Fibroblast of lung (primary cell): ENCODE measurements around the gene WDCP. TPM values are rescaled to one million over a fixed set of nuclear protein-coding genes. Genes with fewer than 3 reads are reported as not detected.

Source experiments
- DNase-seq, 2 donors: peaks; one replicate each; pipeline versions ENCODE4 v3.0.0 to v3.0.0-alpha.2; 2010; ENCODE audit warnings: low read depth in 2 of 2
- H2AFZ ChIP-seq: 2 replicates; pipeline ENCODE4 v1.5.1; 2012; ENCODE audit warnings: low read length, control low read depth, inconsistent platforms
- H3K27ac ChIP-seq: 2 replicates; pipeline ENCODE4 v1.5.1; 2011; ENCODE audit warnings: low read length, control low read depth; ENCODE audit not compliant: insufficient read depth
- H3K27me3 ChIP-seq: 2 replicates; pipeline ENCODE4 v1.5.1; 2011; ENCODE audit warnings: mild to moderate bottlenecking, low read length; ENCODE audit not compliant: control insufficient read depth, insufficient read depth
- H3K36me3 ChIP-seq: 2 replicates; pipeline ENCODE4 v1.5.1; 2011; ENCODE audit warnings: low read length; ENCODE audit not compliant: control insufficient read depth, insufficient read depth
- H3K4me1 ChIP-seq: 2 replicates; pipeline ENCODE4 v1.5.1; 2011; ENCODE audit warnings: low read length; ENCODE audit not compliant: control insufficient read depth, insufficient read depth; ENCODE audit errors: extremely low read depth
- H3K4me2 ChIP-seq: 2 replicates; pipeline ENCODE4 v1.5.1; 2011; ENCODE audit warnings: low read length, control low read depth; ENCODE audit not compliant: insufficient read depth; ENCODE audit errors: extremely low read depth
- H3K4me3 ChIP-seq, 4 experiments: fragments of 200-600 bp in 1 of 4; sonication (generic) in 1 of 4; replicated peaks in 1 of 4; 2 replicates each; pipeline ENCODE4 v1.5.1; 2011 to 2016; ENCODE audit warnings: low read length in 4 of 4, low read depth in 3 of 4, mild to moderate bottlenecking in 3 of 4, control low read depth in 2 of 4, inconsistent platforms in 1 of 4, mixed read lengths in 1 of 4; ENCODE audit not compliant: insufficient read depth in 1 of 4; ENCODE audit errors: control extremely low read depth in 1 of 4
- H3K79me2 ChIP-seq: 2 replicates; pipeline ENCODE4 v1.5.1; 2012; ENCODE audit warnings: mild to moderate bottlenecking, low read length, inconsistent platforms; ENCODE audit not compliant: control insufficient read depth, insufficient read depth
- H3K9ac ChIP-seq: 2 replicates; pipeline ENCODE4 v1.5.1; 2011; ENCODE audit warnings: mild to moderate bottlenecking, low read length, control low read depth; ENCODE audit not compliant: insufficient read depth
- H3K9me3 ChIP-seq: 2 replicates; pipeline ENCODE4 v1.5.1; 2012; ENCODE audit warnings: low read depth, low read length; ENCODE audit not compliant: control insufficient read depth, insufficient read depth
- H4K20me1 ChIP-seq: 2 replicates; pipeline ENCODE4 v1.5.1; 2011; ENCODE audit warnings: low read length; ENCODE audit not compliant: control insufficient read depth, insufficient read depth; ENCODE audit errors: extremely low read depth
- EZH2 ChIP-seq: IDR thresholded peaks from 2 replicates; pipeline ENCODE4 v1.5.1; 2012; ENCODE audit warnings: low read length, control low read depth, mild to moderate bottlenecking; ENCODE audit errors: missing control alignments
- polyA plus RNA-seq, 2 donors: library from polyadenylated mRNA; depleted of rRNA in 1 of 2; stranded (reverse) in 1 of 2; unstranded in 1 of 2; fragments of >200 nt; gene quantifications; 2 replicates each; pipeline ENCODE4 v1.2.1, GENCODE V29; 2011 to 2012; ENCODE audit warnings: missing spikeins in 1 of 2
- total RNA-seq: library from RNA; depleted of rRNA; stranded (reverse); fragments of >200 nt; gene quantifications from 2 replicates; pipeline ENCODE4 v1.2.1, GENCODE V29; 2014
- TF ChIP-seq, protein P1 (sequence below), 2 donors: IDR thresholded peaks in 1 of 2; conservative IDR thresholded peaks in 1 of 2; 1 replicate in 1 of 2; 2 replicates in 1 of 2; pipeline ENCODE4 v1.5.1; 2011 to 2012; ENCODE audit warnings: low read length in 2 of 2, control low read depth in 1 of 2, inconsistent platforms in 1 of 2, low read depth in 1 of 2, mild to moderate bottlenecking in 1 of 2

WDCP gene
- total and polyA plus RNA-seq, 2 donors (not counting 1 experiment from before 2014, with no cell fraction given) = 10.4 to 11.0 TPM

DNA sequence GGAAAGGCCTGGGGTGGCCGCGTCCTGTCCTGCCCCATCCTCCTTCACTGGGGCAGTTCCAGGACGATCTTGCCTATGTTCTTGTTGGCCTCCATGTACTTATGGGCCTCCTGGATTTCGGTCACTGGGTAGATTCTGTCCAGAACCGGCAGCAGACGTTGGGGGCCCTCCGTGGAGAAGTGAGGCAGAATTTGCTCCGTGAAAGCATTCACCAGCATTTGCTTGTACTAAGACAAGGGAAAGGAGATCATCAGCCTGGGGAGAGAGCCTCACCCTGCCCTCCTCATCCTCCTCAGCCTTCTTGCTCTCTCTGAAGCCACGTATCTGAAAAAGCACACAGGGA is 30.3 kb upstream of the WDCP start:
- Histone ChIP-seq H3K4me1 (peaks cover 5% of the 10 kb centered on the region), H2AFZ (peak overlapping the region; percentile 50), H3K27me3 (no peaks in the 10 kb centered on the region), H3K27ac (peak overlapping the region; percentile 52), H3K9me3 (no peaks in the 10 kb centered on the region), H3K4me3 (peak overlapping the region; percentile 54 to 100 (median 84)), H4K20me1 (no peaks in the 10 kb centered on the region), H3K9ac (peak overlapping the region; percentile 57), H3K79me2 (peaks cover 14% of the 10 kb centered on the region), H3K36me3 (peaks cover 7% of the 10 kb centered on the region), H3K4me2 (peak overlapping the region; percentile 92)
- TF ChIP-seq EZH2 = no peak
- TF ChIP-seq, protein P1, sequence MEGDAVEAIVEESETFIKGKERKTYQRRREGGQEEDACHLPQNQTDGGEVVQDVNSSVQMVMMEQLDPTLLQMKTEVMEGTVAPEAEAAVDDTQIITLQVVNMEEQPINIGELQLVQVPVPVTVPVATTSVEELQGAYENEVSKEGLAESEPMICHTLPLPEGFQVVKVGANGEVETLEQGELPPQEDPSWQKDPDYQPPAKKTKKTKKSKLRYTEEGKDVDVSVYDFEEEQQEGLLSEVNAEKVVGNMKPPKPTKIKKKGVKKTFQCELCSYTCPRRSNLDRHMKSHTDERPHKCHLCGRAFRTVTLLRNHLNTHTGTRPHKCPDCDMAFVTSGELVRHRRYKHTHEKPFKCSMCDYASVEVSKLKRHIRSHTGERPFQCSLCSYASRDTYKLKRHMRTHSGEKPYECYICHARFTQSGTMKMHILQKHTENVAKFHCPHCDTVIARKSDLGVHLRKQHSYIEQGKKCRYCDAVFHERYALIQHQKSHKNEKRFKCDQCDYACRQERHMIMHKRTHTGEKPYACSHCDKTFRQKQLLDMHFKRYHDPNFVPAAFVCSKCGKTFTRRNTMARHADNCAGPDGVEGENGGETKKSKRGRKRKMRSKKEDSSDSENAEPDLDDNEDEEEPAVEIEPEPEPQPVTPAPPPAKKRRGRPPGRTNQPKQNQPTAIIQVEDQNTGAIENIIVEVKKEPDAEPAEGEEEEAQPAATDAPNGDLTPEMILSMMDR (conservative IDR thresholded peaks at IDR 0.05 in 1 of 2, IDR thresholded peaks at IDR 0.05 in 1 of 2; ENCODE audit: low read depth in 1 of 2, low read length in 2 of 2) = no peak
- DNase-seq = peak in 1 of 2 donors; percentile 7

DNA sequence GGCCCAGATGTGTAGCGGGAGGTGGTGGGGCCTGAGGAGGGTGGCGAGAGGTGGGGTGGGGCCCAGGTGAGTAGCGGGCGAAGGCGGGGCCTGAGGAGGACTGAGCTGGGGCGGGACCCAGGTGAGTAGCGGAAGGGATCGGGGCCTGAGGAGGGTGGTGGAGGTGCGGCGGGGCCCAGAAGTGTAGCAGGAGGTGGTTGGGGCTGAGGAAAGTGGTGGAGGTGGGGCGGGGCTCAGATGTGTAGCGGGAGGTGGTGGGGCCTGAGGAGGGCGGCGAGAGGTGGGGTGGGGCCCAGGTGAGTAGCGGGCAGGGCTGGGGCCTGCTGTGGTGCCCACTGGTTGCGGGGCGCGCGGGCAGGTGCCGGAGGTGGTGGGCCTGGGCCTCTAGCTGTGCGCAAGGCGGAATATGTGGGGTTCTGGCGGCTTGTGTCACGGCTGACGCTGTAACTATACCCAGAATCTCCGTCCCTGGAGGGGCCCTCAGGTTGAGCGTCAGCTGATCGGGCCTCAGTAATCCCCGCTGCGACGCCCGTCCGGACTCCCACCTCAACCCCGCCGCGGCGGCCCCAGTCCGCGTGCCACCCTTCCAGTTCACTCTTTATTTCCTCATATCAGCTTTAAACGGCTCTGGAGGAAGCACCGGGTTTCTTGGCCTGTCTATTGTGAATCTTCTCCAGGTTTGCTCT is 29.8 kb upstream of the WDCP start:
- Histone ChIP-seq H3K4me2 (peak overlapping the region; percentile 92), H2AFZ (peak overlapping the region; percentile 50), H3K27ac (peak overlapping the region; percentile 52), H3K27me3 (no peaks in the 10 kb centered on the region), H3K9me3 (no peaks in the 10 kb centered on the region), H4K20me1 (no peaks in the 10 kb centered on the region), H3K79me2 (peaks cover 14% of the 10 kb centered on the region), H3K4me1 (peaks cover 5% of the 10 kb centered on the region), H3K36me3 (peaks cover 7% of the 10 kb centered on the region), H3K4me3 (peak overlapping the region; percentile 54 to 100 (median 84)), H3K9ac (peak overlapping the region; percentile 57)
- DNase-seq = peak in 1 of 2 donors; percentile 11
- TF ChIP-seq EZH2 = no peak

DNA sequence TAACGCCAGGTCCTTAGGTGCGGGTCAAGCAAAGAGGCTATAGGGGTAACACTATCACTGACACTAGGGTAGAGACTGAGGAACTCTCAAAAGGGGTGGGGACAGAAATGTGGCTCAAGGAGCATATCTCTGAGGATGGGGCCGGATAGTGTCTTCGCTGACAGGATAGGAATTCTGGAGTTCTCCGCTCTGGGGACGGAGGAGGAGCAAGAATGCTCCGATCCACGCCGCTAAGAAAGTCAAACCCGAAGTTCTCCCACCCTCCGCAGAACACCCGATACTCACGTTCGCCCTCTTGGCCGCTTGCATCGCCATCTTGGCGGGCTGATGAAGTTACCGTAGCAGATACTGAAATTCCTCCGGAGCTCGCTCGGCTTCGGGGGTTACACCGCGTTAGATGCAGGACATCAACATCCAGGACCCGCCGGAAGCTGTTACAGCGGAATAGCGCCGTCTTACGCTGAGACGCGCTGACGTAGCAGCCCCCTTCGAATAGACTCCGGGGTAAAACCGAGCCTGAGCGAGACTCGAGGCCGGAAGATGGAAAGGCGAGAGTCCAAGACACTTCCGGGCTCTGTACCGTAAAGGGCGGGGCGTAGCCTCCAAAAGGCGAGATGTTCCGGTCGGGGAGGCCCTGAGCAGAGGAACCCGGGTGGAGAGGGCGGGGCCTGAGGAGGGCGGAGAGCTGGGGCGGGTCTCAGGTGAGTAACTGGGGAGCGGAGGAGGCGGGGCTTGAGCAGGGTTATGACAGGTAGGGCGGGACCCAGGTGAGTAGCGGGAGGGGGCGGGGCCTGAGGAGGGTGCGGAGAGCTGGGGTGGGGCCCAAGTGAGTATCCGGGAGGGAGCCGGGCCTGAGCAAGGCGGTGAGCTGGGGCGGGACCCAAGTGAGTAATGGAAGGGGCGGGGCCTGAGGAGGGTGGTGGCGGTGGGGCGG is 29.0 kb upstream of the WDCP start, which contains the start of gene SF3B6:
Gene SF3B6 (minus strand): TSS at position 412 of the 934 bp plus-strand sequence. CDS start 97 bp downstream, at position 315.
- peaks cover 4% of the 10 kb centered on the region for H3K36me3 ChIP-seq
- peaks cover 3% of the 10 kb centered on the region for H3K4me1 ChIP-seq
- no peaks in the 10 kb centered on the region for H3K9me3 ChIP-seq
- peak within 1 kb of the TSS; percentile 97 for H2AFZ ChIP-seq
- peak within 1 kb of the TSS; percentile 70 to 100 (median 98) for H3K4me3 ChIP-seq
- peak within 1 kb of the TSS; percentile 83 for H3K9ac ChIP-seq
- H3K27me3 ChIP-seq = no peaks in the 10 kb centered on the region
- H3K79me2 ChIP-seq = peaks cover 14% of the 10 kb centered on the region
- peak within 1 kb of the TSS; percentile 95 for H3K4me2 ChIP-seq
- peak within 1 kb of the TSS; percentile 84 for H3K27ac ChIP-seq
- no peak for TF ChIP-seq EZH2
- TF ChIP-seq, protein P1 (conservative IDR thresholded peaks at IDR 0.05 in 1 of 2, IDR thresholded peaks at IDR 0.05 in 1 of 2; ENCODE audit: low read depth in 1 of 2, low read length in 2 of 2) = no peak
- H4K20me1 ChIP-seq = no peaks in the 10 kb centered on the region
- DNase-seq = peak; percentile 98 to 99
